ENCODE data around the gene CCDC196. TPM values are rescaled to one million over a fixed set of nuclear protein-coding genes. Genes with fewer than 3 reads are reported as not detected.
"Not testable (repeated sequence)": the region's sequence is repeated elsewhere in the genome, so short reads cannot be mapped to it uniquely, and the experiment has no call there.

CCDC196 gene
- total and polyA plus RNA-seq, 4 donors: not detected

GRCh38 chr14:66496188-66496807 lies 10.1 kb downstream of the CCDC196 start:
- no peak for TF ChIP-seq CTCF (IDR thresholded peaks at IDR 0.05; ENCODE audit: control extremely low read depth, extremely low read depth)
- H3K36me3 ChIP-seq (ENCODE audit: control insufficient read depth in 4 of 4, insufficient read depth in 4 of 4, low read length in 4 of 4): no peaks in the 10 kb centered on the region
- WGBS, 2 donors: 51 to 69% methylated on average over 4 of the region's 4 CpGs
- ATAC-seq (ENCODE audit: insufficient read depth, low FRiP score): peak; percentile 24
- H3K27ac ChIP-seq (ENCODE audit: low read depth in 1 of 2, low read length in 1 of 2): no peak overlapping the region
- no peak overlapping the region for H3K9ac ChIP-seq (ENCODE audit: insufficient read depth in 1 of 2, low read length in 2 of 2)
- peaks cover 0 to 2% (median 0%) of the 10 kb centered on the region in 5 donors for H3K4me1 ChIP-seq (ENCODE audit: control insufficient read depth in 5 of 5, insufficient read depth in 5 of 5, low read length in 5 of 5)
- H3K4me3 ChIP-seq: no peak overlapping the region
- no peak for DNase-seq
- H3K27me3 ChIP-seq (ENCODE audit: control insufficient read depth in 3 of 3, insufficient read depth in 3 of 3, low read length in 2 of 3): no peaks in the 10 kb centered on the region
- no peaks in the 10 kb centered on the region for H3K9me3 ChIP-seq (ENCODE audit: control insufficient read depth in 4 of 4, insufficient read depth in 3 of 4, low read length in 3 of 4)

- ATAC-seq (ENCODE audit: insufficient read depth, low FRiP score): no peak
Observed at GRCh38 chr14:66496911-66497310, 10.7 kb downstream of the CCDC196 start.

GRCh38 chr14:66498311-66498710 lies 12.1 kb downstream of the CCDC196 start:
- ATAC-seq (ENCODE audit: insufficient read depth, low FRiP score) (no peak), DNase-seq (no peak)
- no peaks in the 10 kb centered on the region for H3K36me3 ChIP-seq (ENCODE audit: control insufficient read depth in 4 of 4, insufficient read depth in 4 of 4, low read length in 4 of 4)
- no peaks in the 10 kb centered on the region for H3K27me3 ChIP-seq (ENCODE audit: control insufficient read depth in 3 of 3, insufficient read depth in 3 of 3, low read length in 2 of 3)
- H3K9ac ChIP-seq (ENCODE audit: insufficient read depth in 1 of 2, low read length in 2 of 2): no peak overlapping the region
- H3K4me1 ChIP-seq (ENCODE audit: control insufficient read depth in 5 of 5, insufficient read depth in 5 of 5, low read length in 5 of 5): peaks cover 0 to 2% (median 0%) of the 10 kb centered on the region in 5 donors
- H3K4me3 ChIP-seq: no peak overlapping the region
- H3K9me3 ChIP-seq (ENCODE audit: control insufficient read depth in 4 of 4, insufficient read depth in 3 of 4, low read length in 3 of 4): no peaks in the 10 kb centered on the region
- TF ChIP-seq CTCF (IDR thresholded peaks at IDR 0.05; ENCODE audit: control extremely low read depth, extremely low read depth): no peak
- H3K27ac ChIP-seq (ENCODE audit: low read depth in 1 of 2, low read length in 1 of 2): no peak overlapping the region
- WGBS, 2 donors: 66 to 87% methylated on average over 3 of the region's 3 CpGs

More at GRCh38 chr14:66496911-66497310, 10.7 kb downstream of the CCDC196 start:
- WGBS, 2 donors: 46 to 49% methylated on average over 2 of the region's 2 CpGs
- Histone ChIP-seq H3K4me1 (ENCODE audit: control insufficient read depth in 5 of 5, insufficient read depth in 5 of 5, low read length in 5 of 5) (peaks cover 0 to 2% (median 0%) of the 10 kb centered on the region in 5 donors), H3K36me3 (ENCODE audit: control insufficient read depth in 4 of 4, insufficient read depth in 4 of 4, low read length in 4 of 4) (no peaks in the 10 kb centered on the region), H3K9me3 (ENCODE audit: control insufficient read depth in 4 of 4, insufficient read depth in 3 of 4, low read length in 3 of 4) (no peaks in the 10 kb centered on the region), H3K27ac (ENCODE audit: low read depth in 1 of 2, low read length in 1 of 2) (no peak overlapping the region), H3K4me3 (no peak overlapping the region), H3K9ac (ENCODE audit: insufficient read depth in 1 of 2, low read length in 2 of 2) (no peak overlapping the region), H3K27me3 (ENCODE audit: control insufficient read depth in 3 of 3, insufficient read depth in 3 of 3, low read length in 2 of 3) (no peaks in the 10 kb centered on the region)
- no peak for DNase-seq
- TF ChIP-seq CTCF (IDR thresholded peaks at IDR 0.05; ENCODE audit: control extremely low read depth, extremely low read depth): no peak

GRCh38 chr14:66501592-66501991 lies 15.4 kb downstream of the CCDC196 start:
- Histone ChIP-seq H3K27ac (ENCODE audit: low read depth in 1 of 2, low read length in 1 of 2) (no peak overlapping the region), H3K4me3 (no peak overlapping the region), H3K36me3 (ENCODE audit: control insufficient read depth in 4 of 4, insufficient read depth in 4 of 4, low read length in 4 of 4) (no peaks in the 10 kb centered on the region), H3K9me3 (ENCODE audit: control insufficient read depth in 4 of 4, insufficient read depth in 3 of 4, low read length in 3 of 4) (no peaks in the 10 kb centered on the region), H3K9ac (ENCODE audit: insufficient read depth in 1 of 2, low read length in 2 of 2) (no peak overlapping the region), H3K27me3 (ENCODE audit: control insufficient read depth in 3 of 3, insufficient read depth in 3 of 3, low read length in 2 of 3) (no peaks in the 10 kb centered on the region), H3K4me1 (ENCODE audit: control insufficient read depth in 5 of 5, insufficient read depth in 5 of 5, low read length in 5 of 5) (peaks cover 0 to 2% (median 0%) of the 10 kb centered on the region in 5 donors)
- WGBS, 2 donors: 72 to 89% methylated on average over 4 of the region's 4 CpGs
- no peak for TF ChIP-seq CTCF (IDR thresholded peaks at IDR 0.05; ENCODE audit: control extremely low read depth, extremely low read depth)
- DNase-seq (no peak), ATAC-seq (ENCODE audit: insufficient read depth, low FRiP score) (no peak)

GRCh38 chr14:66502836-66503235 lies 16.7 kb downstream of the CCDC196 start:
- not testable (repeated sequence) for H3K27ac ChIP-seq (ENCODE audit: low read depth in 1 of 2, low read length in 1 of 2); H3K36me3 ChIP-seq (ENCODE audit: control insufficient read depth in 4 of 4, insufficient read depth in 4 of 4, low read length in 4 of 4)
- WGBS, 2 donors: 85% methylated on average over 5 of the region's 5 CpGs

More at GRCh38 chr14:66502836-66503235, 16.7 kb downstream of the CCDC196 start:
- not testable (repeated sequence) for H3K27me3 ChIP-seq (ENCODE audit: control insufficient read depth in 3 of 3, insufficient read depth in 3 of 3, low read length in 2 of 3); ATAC-seq (ENCODE audit: insufficient read depth, low FRiP score); H3K4me3 ChIP-seq; DNase-seq; H3K4me1 ChIP-seq (ENCODE audit: control insufficient read depth in 5 of 5, insufficient read depth in 5 of 5, low read length in 5 of 5); H3K9me3 ChIP-seq (ENCODE audit: control insufficient read depth in 4 of 4, insufficient read depth in 3 of 4, low read length in 3 of 4); H3K9ac ChIP-seq (ENCODE audit: insufficient read depth in 1 of 2, low read length in 2 of 2)

Data from lung (tissue), 12 donors.